WTC11 (cell line): ENCODE measurements around the gene GNAS-AS1. TPM values are rescaled to one million over a fixed set of nuclear protein-coding genes. Genes with fewer than 3 reads are reported as not detected.

Experiments used
- ATAC-seq: fragments of 200-7000 bp; cut with Tn5 transposase; 2 replicates; pipeline ENCODE4 v1.10.0; 2021; ENCODE audit warnings: mild to moderate bottlenecking, moderate library complexity
- CTCF ChIA-PET: fragments of 300-600 bp; sonication (Branson Sonifier 250); formaldehyde crosslinking; loops from one replicate; lab custom pipeline; 2021; ENCODE audit warnings: antibody characterized with exemption; lab: Charles Lee
- POLR2A ChIA-PET: fragments of 350-600 bp; sonication (Branson Sonifier 250); formaldehyde crosslinking; loops from one replicate; lab custom pipeline; 2021; ENCODE audit warnings: antibody characterized with exemption; lab: Charles Lee
- DNase-seq: peaks from one replicate; pipeline ENCODE4 v3.0.0; 2021; ENCODE audit warnings: low spot score
- H3K27ac Mint-ChIP-seq: 2 replicates; pipeline ENCODE4 v1.8.0; 2021; ENCODE audit warnings: mixed read lengths
- H3K27me3 Mint-ChIP-seq: 2 replicates; pipeline ENCODE4 v1.8.0; 2021; ENCODE audit warnings: low read depth, mild to moderate bottlenecking, moderate library complexity, mixed read lengths
- H3K36me3 Mint-ChIP-seq: 2 replicates; pipeline ENCODE4 v1.8.0; 2021; ENCODE audit warnings: mixed read lengths
- H3K4me1 Mint-ChIP-seq: 2 replicates; pipeline ENCODE4 v1.8.0; 2022; ENCODE audit warnings: mixed read lengths
- H3K4me3 Mint-ChIP-seq: 2 replicates; pipeline ENCODE4 v1.8.0; 2021; ENCODE audit warnings: mild to moderate bottlenecking, moderate library complexity, mixed read lengths
- H3K9me3 Mint-ChIP-seq: 2 replicates; pipeline ENCODE4 v1.8.0; 2021; ENCODE audit warnings: mixed read lengths
- ARID4B ChIP-seq: sonication (generic); formaldehyde crosslinking; IDR thresholded peaks from 2 replicates; pipeline ENCODE4 v1.8.0; 2023; ENCODE audit warnings: missing genetic modification reagents, mild to moderate bottlenecking, borderline replicate concordance
- ATF1 ChIP-seq: sonication (generic); formaldehyde crosslinking; IDR thresholded peaks from 2 replicates; pipeline ENCODE4 v1.8.1; 2023; ENCODE audit warnings: mild to moderate bottlenecking, moderate library complexity, missing genetic modification reagents
- E2F5 ChIP-seq: sonication (generic); formaldehyde crosslinking; IDR thresholded peaks from 2 replicates; pipeline ENCODE4 v1.8.1; 2022; ENCODE audit warnings: mild to moderate bottlenecking, moderate library complexity, missing genetic modification reagents
- ELF4 ChIP-seq: sonication (generic); formaldehyde crosslinking; IDR thresholded peaks from 2 replicates; pipeline ENCODE4 v1.8.1; 2022; ENCODE audit warnings: low read depth, mild to moderate bottlenecking, moderate library complexity, missing genetic modification reagents
- ERG ChIP-seq: fragments of 250-450 bp; sonication (Bioruptor Pico); IDR thresholded peaks from 2 replicates; pipeline ENCODE4 v1.8.0; 2021; ENCODE audit warnings: mild to moderate bottlenecking
- GABPB1 ChIP-seq: sonication (generic); formaldehyde crosslinking; IDR thresholded peaks from 2 replicates; pipeline ENCODE4 v1.8.1; 2023; ENCODE audit warnings: mild to moderate bottlenecking, missing genetic modification reagents
- IRF2 ChIP-seq: sonication (generic); formaldehyde crosslinking; IDR thresholded peaks from 2 replicates; pipeline ENCODE4 v1.8.0; 2022; ENCODE audit warnings: low read depth, missing genetic modification reagents, borderline replicate concordance
- JUN ChIP-seq: sonication (generic); formaldehyde crosslinking; IDR thresholded peaks from 2 replicates; pipeline ENCODE4 v1.8.0; 2023; ENCODE audit warnings: mild to moderate bottlenecking, missing genetic modification reagents
- MLX ChIP-seq: sonication (generic); formaldehyde crosslinking; IDR thresholded peaks from 2 replicates; pipeline ENCODE4 v1.8.1; 2023; ENCODE audit warnings: mild to moderate bottlenecking, missing genetic modification reagents, moderate library complexity
- MXD4 ChIP-seq: fragments of 250-450 bp; sonication (Bioruptor Pico); IDR thresholded peaks from 2 replicates; pipeline ENCODE4 v1.8.0; 2021; ENCODE audit warnings: mild to moderate bottlenecking, moderate library complexity, borderline replicate concordance
- NFE2L1 ChIP-seq: sonication (generic); formaldehyde crosslinking; IDR thresholded peaks from 2 replicates; pipeline ENCODE4 v1.8.1; 2023; ENCODE audit warnings: missing genetic modification reagents
- NR1H2 ChIP-seq: sonication (generic); formaldehyde crosslinking; IDR thresholded peaks from 2 replicates; pipeline ENCODE4 v1.9.0; 2021; ENCODE audit warnings: mild to moderate bottlenecking, moderate library complexity, missing genetic modification reagents
- OVOL2 ChIP-seq: fragments of 250-450 bp; sonication (Bioruptor Pico); IDR thresholded peaks from 2 replicates; pipeline ENCODE4 v1.9.0; 2021; ENCODE audit warnings: mild to moderate bottlenecking, borderline replicate concordance
- PRRX2 ChIP-seq: fragments of 250-450 bp; sonication (Bioruptor Pico); IDR thresholded peaks from 2 replicates; pipeline ENCODE4 v1.8.0; 2021; ENCODE audit warnings: mild to moderate bottlenecking
- ZBTB21 ChIP-seq: sonication (generic); formaldehyde crosslinking; IDR thresholded peaks from 2 replicates; pipeline ENCODE4 v1.8.1; 2023; ENCODE audit warnings: mild to moderate bottlenecking, missing genetic modification reagents, borderline replicate concordance
- ZNF232 ChIP-seq: sonication (generic); formaldehyde crosslinking; IDR thresholded peaks from 2 replicates; pipeline ENCODE4 v1.8.0; 2022; ENCODE audit warnings: mild to moderate bottlenecking, missing genetic modification reagents
- ZNF281 ChIP-seq: sonication (generic); formaldehyde crosslinking; IDR thresholded peaks from 2 replicates; pipeline ENCODE4 v1.8.0; 2023; ENCODE audit warnings: mild to moderate bottlenecking, missing genetic modification reagents
- ZNF317 ChIP-seq: sonication (generic); formaldehyde crosslinking; IDR thresholded peaks from 2 replicates; pipeline ENCODE4 v1.8.1; 2023; ENCODE audit warnings: low read depth, mild to moderate bottlenecking, moderate library complexity, missing genetic modification reagents, borderline replicate concordance
- ZNF423 ChIP-seq: fragments of 250-450 bp; sonication (Bioruptor Pico); IDR thresholded peaks from 2 replicates; pipeline ENCODE4 v2.1.2; 2022; ENCODE audit warnings: mild to moderate bottlenecking, moderate library complexity
- ZNF425 ChIP-seq: fragments of 250-450 bp; sonication (Bioruptor Pico); conservative IDR thresholded peaks from 2 replicates; pipeline ENCODE4 v1.9.0; 2021; ENCODE audit warnings: mild to moderate bottlenecking
- total RNA-seq: library from RNA; stranded (reverse); gene quantifications from 3 replicates; pipeline ENCODE4 v1.2.3, GENCODE V29; 2021

GNAS-AS1 gene
- total RNA-seq, 1 experiment from 2014 or later, result 12.2 TPM

- no peaks in the 10 kb centered on the region for H3K9me3 Mint-ChIP-seq
- H3K27me3 Mint-ChIP-seq, result peaks cover 14% of the 10 kb centered on the region
- no peaks in the 10 kb centered on the region for H3K36me3 Mint-ChIP-seq
- peaks cover 34% of the 10 kb centered on the region for H3K4me1 Mint-ChIP-seq
- H3K4me3 Mint-ChIP-seq, result no peak overlapping the region
- ChIA-PET POLR2A (no interaction called here), CTCF (no interaction called here)
- TF ChIP-seq ARID4B (CRISPR knock-in tag), result no peak
- ATAC-seq, result no peak
- DNase-seq, result no peak
- H3K27ac Mint-ChIP-seq, result no peak overlapping the region
Observed at GRCh38 chr20:58784321-58785074, 66.2 kb downstream of the GNAS-AS1 start.

- TF ChIP-seq ZBTB21 (no peak), ZNF232 (CRISPR knock-in tag) (no peak), ERG (CRISPR knock-in tag) (no peak), ZNF281 (CRISPR knock-in tag) (no peak), ELF4 (CRISPR knock-in tag) (no peak), OVOL2 (CRISPR knock-in tag) (no peak), ZNF423 (CRISPR knock-in tag) (no peak), IRF2 (no peak), ZNF425 (CRISPR knock-in tag) (no peak), PRRX2 (no peak), NFE2L1 (CRISPR knock-in tag) (no peak), ZNF317 (no peak), E2F5 (no peak), MXD4 (CRISPR knock-in tag) (no peak), GABPB1 (CRISPR knock-in tag) (no peak), NR1H2 (CRISPR knock-in tag) (no peak), JUN (CRISPR knock-in tag) (no peak), ATF1 (no peak), MLX (CRISPR knock-in tag) (no peak)
- DNase-seq (no peak), ATAC-seq (no peak)
- Mint-ChIP-seq H3K27ac (no peak overlapping the region), H3K9me3 (no peaks in the 10 kb centered on the region), H3K27me3 (peaks cover 14% of the 10 kb centered on the region), H3K36me3 (no peaks in the 10 kb centered on the region), H3K4me1 (peaks cover 25% of the 10 kb centered on the region), H3K4me3 (no peak overlapping the region)
- CTCF ChIA-PET, result no interaction called here
- POLR2A ChIA-PET, result no interaction called here
Observed at GRCh38 chr20:58783511-58784011, 67.1 kb downstream of the GNAS-AS1 start.
